Activated CD8-positive, alpha-beta T cell treated with anti-CD3 and anti-CD28 coated beads, Interleukin-2, amount 10 ng/mL, durations not matched to agents 7 days and 5 days (primary cell): ENCODE measurements around the gene KIAA1586. TPM values are rescaled to one million over a fixed set of nuclear protein-coding genes. Genes with fewer than 3 reads are reported as not detected.
"Not testable (repeated sequence)": the region's sequence is repeated elsewhere in the genome, so short reads cannot be mapped to it uniquely, and the experiment has no call there.

Experiments used
- ATAC-seq: fragments of 150-1000 bp; cut with Tn5 transposase; one replicate; pipeline ENCODE4 v1.10.0; 2021; ENCODE audit warnings: moderate library complexity
- CTCF ChIA-PET: fragments of 350-600 bp; sonication (Branson Sonifier 250); formaldehyde crosslinking; loops from one replicate; lab custom pipeline; 2021; ENCODE audit warnings: antibody characterized with exemption; lab: Charles Lee
- POLR2A ChIA-PET: fragments of 350-600 bp; sonication (Branson Sonifier 250); formaldehyde crosslinking; loops from one replicate; lab custom pipeline; 2021; ENCODE audit warnings: antibody characterized with exemption; lab: Charles Lee
- DNase-seq: peaks from one replicate; pipeline ENCODE4 v3.0.0-alpha.2; 2020
- H3K27ac Mint-ChIP-seq: one replicate; pipeline ENCODE4 v1.8.0; 2021; ENCODE audit warnings: mild to moderate bottlenecking, mixed read lengths
- H3K27me3 Mint-ChIP-seq: one replicate; pipeline ENCODE4 v1.8.0; 2021; ENCODE audit warnings: low read depth, mixed read lengths
- H3K36me3 Mint-ChIP-seq: one replicate; pipeline ENCODE4 v1.8.0; 2021; ENCODE audit warnings: low read depth, mixed read lengths
- H3K4me1 Mint-ChIP-seq: one replicate; pipeline ENCODE4 v1.8.0; 2021; ENCODE audit warnings: low read depth, mixed read lengths
- H3K4me3 Mint-ChIP-seq: one replicate; pipeline ENCODE4 v1.8.0; 2021; ENCODE audit warnings: mild to moderate bottlenecking, mixed read lengths
- H3K9me3 Mint-ChIP-seq: one replicate; pipeline ENCODE4 v1.8.0; 2022; ENCODE audit warnings: mixed read lengths; ENCODE audit not compliant: insufficient read depth
- total RNA-seq, 2 experiments: library from RNA; stranded (reverse); gene quantifications; one replicate each; pipeline ENCODE4 v1.2.3, GENCODE V29; 2021

The KIAA1586 gene
- total RNA-seq, 2 experiments from 2014 or later: 12.9 to 13.5 TPM

- DNase-seq (no peak), ATAC-seq (peak; percentile 67)
- peaks cover 28% of the 10 kb centered on the region for H3K27me3 Mint-ChIP-seq
- ChIA-PET CTCF (interaction anchor here (0.7 to 3.0 kb wide), 11 partner anchors 10 to 296 kb away, joined by 3 to 21 read pairs (median 3); partner anchors contain the start of genes BAG2, BEND6 and PRIM2), POLR2A (no interaction called here)
- H3K4me3 Mint-ChIP-seq: no peak overlapping the region
- peaks cover 4% of the 10 kb centered on the region for H3K36me3 Mint-ChIP-seq
- H3K4me1 Mint-ChIP-seq: no peaks in the 10 kb centered on the region
- no peak overlapping the region for H3K27ac Mint-ChIP-seq
- H3K9me3 Mint-ChIP-seq: peaks cover 24% of the 10 kb centered on the region
Observed at GRCh38 chr6:57021086-57021720, 25.3 kb upstream of the KIAA1586 start.

- DNase-seq (no peak), ATAC-seq (no peak)
- peaks cover 4% of the 10 kb centered on the region for H3K36me3 Mint-ChIP-seq
- peaks cover 18% of the 10 kb centered on the region for H3K27me3 Mint-ChIP-seq
- no peak overlapping the region for H3K4me3 Mint-ChIP-seq
- H3K4me1 Mint-ChIP-seq: no peaks in the 10 kb centered on the region
- ChIA-PET POLR2A (no interaction called here), CTCF (interaction anchor here (0.6 to 1.3 kb wide), 2 partner anchors 293 to 482 kb away, joined by 3 to 4 read pairs; partner anchors contain the start of gene PRIM2)
- peaks cover 24% of the 10 kb centered on the region for H3K9me3 Mint-ChIP-seq
- H3K27ac Mint-ChIP-seq: no peak overlapping the region
Observed at GRCh38 chr6:57024321-57024720, 22.2 kb upstream of the KIAA1586 start.

- H3K4me3 Mint-ChIP-seq: no peak overlapping the region
- ATAC-seq (no peak), DNase-seq (no peak)
- H3K4me1 Mint-ChIP-seq: no peaks in the 10 kb centered on the region
- H3K27ac Mint-ChIP-seq: no peak overlapping the region
- peaks cover 15% of the 10 kb centered on the region for H3K27me3 Mint-ChIP-seq
- peaks cover 24% of the 10 kb centered on the region for H3K9me3 Mint-ChIP-seq
- POLR2A ChIA-PET: no interaction called here
- H3K36me3 Mint-ChIP-seq: peaks cover 4% of the 10 kb centered on the region
- CTCF ChIA-PET: no interaction called here
Observed at GRCh38 chr6:57024775-57025174, 21.7 kb upstream of the KIAA1586 start.

- POLR2A ChIA-PET: no interaction called here
Observed at GRCh38 chr6:57026001-57026400, 20.5 kb upstream of the KIAA1586 start.

GRCh38 chr6:57027301-57027700 is 19.2 kb upstream of the KIAA1586 start:
- no peak overlapping the region for H3K27ac Mint-ChIP-seq
- ChIA-PET POLR2A (no interaction called here), CTCF (no interaction called here)
- no peak overlapping the region for H3K4me3 Mint-ChIP-seq
- ATAC-seq (no peak), DNase-seq (no peak)
- peaks cover 24% of the 10 kb centered on the region for H3K9me3 Mint-ChIP-seq
- H3K36me3 Mint-ChIP-seq: peaks cover 4% of the 10 kb centered on the region
- H3K27me3 Mint-ChIP-seq: peaks cover 18% of the 10 kb centered on the region
- no peaks in the 10 kb centered on the region for H3K4me1 Mint-ChIP-seq

More at GRCh38 chr6:57026001-57026400, 20.5 kb upstream of the KIAA1586 start:
- DNase-seq: no peak
- ATAC-seq: no peak
- CTCF ChIA-PET: no interaction called here
- Mint-ChIP-seq H3K27me3 (peaks cover 15% of the 10 kb centered on the region), H3K9me3 (peaks cover 24% of the 10 kb centered on the region), H3K36me3 (peaks cover 4% of the 10 kb centered on the region), H3K4me3 (no peak overlapping the region), H3K4me1 (no peaks in the 10 kb centered on the region), H3K27ac (no peak overlapping the region)

- Mint-ChIP-seq H3K36me3 (peaks cover 4% of the 10 kb centered on the region), H3K27me3 (peaks cover 22% of the 10 kb centered on the region), H3K4me1 (no peaks in the 10 kb centered on the region)
Observed at GRCh38 chr6:57029213-57029612, 17.3 kb upstream of the KIAA1586 start.

GRCh38 chr6:57033228-57033627 is 13.3 kb upstream of the KIAA1586 start:
- Mint-ChIP-seq H3K4me1 (no peaks in the 10 kb centered on the region), H3K9me3 (no peaks in the 10 kb centered on the region), H3K27me3 (peaks cover 15% of the 10 kb centered on the region), H3K27ac (no peak overlapping the region), H3K4me3 (no peak overlapping the region), H3K36me3 (no peaks in the 10 kb centered on the region)
- DNase-seq (no peak), ATAC-seq (no peak)
- POLR2A ChIA-PET: no interaction called here
- CTCF ChIA-PET: no interaction called here

More at GRCh38 chr6:57029213-57029612, 17.3 kb upstream of the KIAA1586 start:
- H3K9me3 Mint-ChIP-seq: peaks cover 19% of the 10 kb centered on the region
- CTCF ChIA-PET: no interaction called here
- H3K4me3 Mint-ChIP-seq: no peak overlapping the region
- H3K27ac Mint-ChIP-seq: no peak overlapping the region
- DNase-seq (no peak), ATAC-seq (no peak)
- POLR2A ChIA-PET: no interaction called here

GRCh38 chr6:57035549-57035948 is 10.9 kb upstream of the KIAA1586 start:
- Mint-ChIP-seq H3K4me3 (no peak overlapping the region), H3K27me3 (peaks cover 29% of the 10 kb centered on the region), H3K36me3 (no peaks in the 10 kb centered on the region), H3K27ac (no peak overlapping the region), H3K4me1 (no peaks in the 10 kb centered on the region), H3K9me3 (no peaks in the 10 kb centered on the region)
- ChIA-PET CTCF (no interaction called here), POLR2A (no interaction called here)
- no peak for DNase-seq
- no peak for ATAC-seq

- DNase-seq (no peak), ATAC-seq (no peak)
- H3K27me3 Mint-ChIP-seq: peaks cover 36% of the 10 kb centered on the region
- H3K9me3 Mint-ChIP-seq: no peaks in the 10 kb centered on the region
- ChIA-PET POLR2A (no interaction called here), CTCF (no interaction called here)
- H3K36me3 Mint-ChIP-seq: no peaks in the 10 kb centered on the region
- no peak overlapping the region for H3K27ac Mint-ChIP-seq
- no peak overlapping the region for H3K4me3 Mint-ChIP-seq
- no peaks in the 10 kb centered on the region for H3K4me1 Mint-ChIP-seq
Observed at GRCh38 chr6:57038906-57039305, 7.6 kb upstream of the KIAA1586 start.

GRCh38 chr6:57040011-57040410 is 6.5 kb upstream of the KIAA1586 start:
- Mint-ChIP-seq H3K36me3 (no peaks in the 10 kb centered on the region), H3K4me1 (no peaks in the 10 kb centered on the region), H3K4me3 (no peak overlapping the region), H3K27me3 (peaks cover 44% of the 10 kb centered on the region), H3K9me3 (no peaks in the 10 kb centered on the region), H3K27ac (no peak overlapping the region)
- DNase-seq (no peak), ATAC-seq (no peak)
- ChIA-PET POLR2A (no interaction called here), CTCF (interaction anchor here (0.9 kb wide), 1 partner anchor 135 kb away, joined by 3 read pairs; no protein-coding TSS in a partner anchor)

- POLR2A ChIA-PET, H3K27ac Mint-ChIP-seq, CTCF ChIA-PET, ATAC-seq, DNase-seq, H3K4me3 Mint-ChIP-seq, H3K9me3 Mint-ChIP-seq: not testable (repeated sequence)
- peaks cover 42% of the 10 kb centered on the region for H3K27me3 Mint-ChIP-seq
- peaks cover 10% of the 10 kb centered on the region for H3K36me3 Mint-ChIP-seq
- H3K4me1 Mint-ChIP-seq: peaks cover 17% of the 10 kb centered on the region
Observed at GRCh38 chr6:57044061-57044460, 2.4 kb upstream of the KIAA1586 start.

GRCh38 chr6:57044568-57044967 is 1.9 kb upstream of the KIAA1586 start:
- H3K4me3 Mint-ChIP-seq: no peak overlapping the region
- DNase-seq (no peak), ATAC-seq (no peak)
- no peaks in the 10 kb centered on the region for H3K9me3 Mint-ChIP-seq
- ChIA-PET CTCF (no interaction called here), POLR2A (no interaction called here)
- peaks cover 15% of the 10 kb centered on the region for H3K36me3 Mint-ChIP-seq
- H3K4me1 Mint-ChIP-seq: peaks cover 22% of the 10 kb centered on the region
- no peak overlapping the region for H3K27ac Mint-ChIP-seq
- H3K27me3 Mint-ChIP-seq: peaks cover 41% of the 10 kb centered on the region
